Endodermal cell (in vitro differentiated cells): ENCODE measurements around the gene CLDN4. TPM values are rescaled to one million over a fixed set of nuclear protein-coding genes. Genes with fewer than 3 reads are reported as not detected.

ENCODE experiments used
- DNase-seq: peaks from one replicate; pipeline ENCODE4 v3.0.0-alpha.2; 2017
- H3K27ac ChIP-seq: 2 replicates; pipeline ENCODE4 v1.5.1; 2013; ENCODE audit warnings: mild to moderate bottlenecking, low read depth, low read length, moderate library complexity
- H3K27me3 ChIP-seq: 2 replicates; pipeline ENCODE4 v1.6.1; 2013; ENCODE audit warnings: mild to moderate bottlenecking, low read length, moderate library complexity; ENCODE audit not compliant: insufficient read depth, control insufficient read depth, poor library complexity, severe bottlenecking
- H3K36me3 ChIP-seq: 2 replicates; pipeline ENCODE4 v1.7.0; 2013; ENCODE audit warnings: mild to moderate bottlenecking, low read length, moderate library complexity; ENCODE audit not compliant: control insufficient read depth, insufficient read depth
- H3K4me1 ChIP-seq: one replicate; pipeline ENCODE4 v1.7.0; 2013; ENCODE audit warnings: low read length; ENCODE audit not compliant: control insufficient read depth, insufficient read depth
- H3K4me3 ChIP-seq: 2 replicates; pipeline ENCODE4 v1.5.1; 2013; ENCODE audit warnings: mild to moderate bottlenecking, low read length, moderate library complexity
- H3K9ac ChIP-seq: 2 replicates; pipeline ENCODE4 v1.6.1; 2013; ENCODE audit warnings: mild to moderate bottlenecking, low read length, moderate library complexity; ENCODE audit not compliant: poor library complexity, severe bottlenecking; ENCODE audit errors: extremely low read depth
- H3K9me3 ChIP-seq: 2 replicates; pipeline ENCODE4 v1.6.1; 2013; ENCODE audit warnings: mild to moderate bottlenecking, low read length, moderate library complexity; ENCODE audit not compliant: control insufficient read depth
- H3K27ac Mint-ChIP-seq: 2 replicates; pipeline ENCODE4 v1.8.0; 2020; ENCODE audit warnings: mixed read lengths
- H3K27me3 Mint-ChIP-seq: 2 replicates; pipeline ENCODE4 v1.8.0; 2021; ENCODE audit warnings: mild to moderate bottlenecking, mixed read lengths; ENCODE audit not compliant: insufficient read depth
- H3K36me3 Mint-ChIP-seq: 2 replicates; pipeline ENCODE4 v1.8.0; 2020; ENCODE audit warnings: low read depth, mixed read lengths
- H3K4me1 Mint-ChIP-seq: 2 replicates; pipeline ENCODE4 v1.8.0; 2020; ENCODE audit warnings: mixed read lengths
- H3K4me3 Mint-ChIP-seq: 2 replicates; pipeline ENCODE4 v1.8.0; 2020; ENCODE audit warnings: mild to moderate bottlenecking, moderate library complexity, mixed read lengths
- H3K9me3 Mint-ChIP-seq: 2 replicates; pipeline ENCODE4 v1.8.0; 2020; ENCODE audit warnings: mild to moderate bottlenecking, mixed read lengths
- WGBS, 2 experiments: methylation state at CpG; one replicate each; pipeline versions ENCODE4 v1.1.5 to v1.1.7; 2013; ENCODE audit warnings: missing lambda C conversion rate in 2 of 2, mixed read lengths in 1 of 2; ENCODE audit not compliant: insufficient coverage in 1 of 2, insufficient read length in 1 of 2; 5-methylcytosine and 5-hydroxymethylcytosine counted together
- total RNA-seq, 2 donors: library from RNA; stranded (reverse); fragmentation: NEBNext Ultra II Directional in 1 of 2; extraction: Animal tissue kit (Norgen Biotek cat#: 25700) in 1 of 2; gene quantifications; 2 replicates in 1 of 2; 3 replicates in 1 of 2; pipeline ENCODE4 v1.2.1, GENCODE V29; 2021
- TF ChIP-seq, protein P1 (sequence below): fragments of 200-600 bp; sonication (generic); conservative IDR thresholded peaks from 2 replicates; pipeline ENCODE4 v1.5.0; 2021; ENCODE audit warnings: antibody characterized with exemption, mild to moderate bottlenecking

The CLDN4 gene
- total RNA-seq, 2 donors from 2014 or later, result 5.6 to 9.7 TPM

GRCh38 chr7:73799282-73800141, 31.3 kb upstream of the CLDN4 start:
- H3K27ac ChIP-seq, result no peak overlapping the region
- Mint-ChIP-seq H3K4me3 (no peak overlapping the region), H3K36me3 (no peaks in the 10 kb centered on the region), H3K27ac (no peak overlapping the region), H3K9me3 (peaks cover 14% of the 10 kb centered on the region), H3K27me3 (peaks cover 2% of the 10 kb centered on the region), H3K4me1 (peaks cover 8% of the 10 kb centered on the region)
- no peaks in the 10 kb centered on the region for H3K4me1 ChIP-seq
- no peaks in the 10 kb centered on the region for H3K27me3 ChIP-seq
- TF ChIP-seq, protein P1, sequence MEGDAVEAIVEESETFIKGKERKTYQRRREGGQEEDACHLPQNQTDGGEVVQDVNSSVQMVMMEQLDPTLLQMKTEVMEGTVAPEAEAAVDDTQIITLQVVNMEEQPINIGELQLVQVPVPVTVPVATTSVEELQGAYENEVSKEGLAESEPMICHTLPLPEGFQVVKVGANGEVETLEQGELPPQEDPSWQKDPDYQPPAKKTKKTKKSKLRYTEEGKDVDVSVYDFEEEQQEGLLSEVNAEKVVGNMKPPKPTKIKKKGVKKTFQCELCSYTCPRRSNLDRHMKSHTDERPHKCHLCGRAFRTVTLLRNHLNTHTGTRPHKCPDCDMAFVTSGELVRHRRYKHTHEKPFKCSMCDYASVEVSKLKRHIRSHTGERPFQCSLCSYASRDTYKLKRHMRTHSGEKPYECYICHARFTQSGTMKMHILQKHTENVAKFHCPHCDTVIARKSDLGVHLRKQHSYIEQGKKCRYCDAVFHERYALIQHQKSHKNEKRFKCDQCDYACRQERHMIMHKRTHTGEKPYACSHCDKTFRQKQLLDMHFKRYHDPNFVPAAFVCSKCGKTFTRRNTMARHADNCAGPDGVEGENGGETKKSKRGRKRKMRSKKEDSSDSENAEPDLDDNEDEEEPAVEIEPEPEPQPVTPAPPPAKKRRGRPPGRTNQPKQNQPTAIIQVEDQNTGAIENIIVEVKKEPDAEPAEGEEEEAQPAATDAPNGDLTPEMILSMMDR, result no peak
- DNase-seq, result no peak
- H3K9me3 ChIP-seq, result no peaks in the 10 kb centered on the region
- 62 to 68% methylated on average over 8 to 10 of the region's 10 CpGs for WGBS, 2 experiments
- no peak overlapping the region for H3K4me3 ChIP-seq
- H3K36me3 ChIP-seq, result no peaks in the 10 kb centered on the region
- no peak overlapping the region for H3K9ac ChIP-seq

- Histone ChIP-seq H3K4me3 (no peak overlapping the region), H3K4me1 (no peaks in the 10 kb centered on the region), H3K27ac (no peak overlapping the region), H3K27me3 (no peaks in the 10 kb centered on the region), H3K9ac (no peak overlapping the region), H3K36me3 (no peaks in the 10 kb centered on the region), H3K9me3 (no peaks in the 10 kb centered on the region)
- peaks cover 8% of the 10 kb centered on the region for H3K4me1 Mint-ChIP-seq
- WGBS, 2 experiments, result 100% methylated on average over 1 of the region's 1 CpG; no CpG with 5 or more reads in 1 of the 2 experiments
- TF ChIP-seq, protein P1, result no peak
- no peak overlapping the region for H3K27ac Mint-ChIP-seq
- H3K27me3 Mint-ChIP-seq, result peaks cover 2% of the 10 kb centered on the region
- H3K9me3 Mint-ChIP-seq, result peaks cover 12% of the 10 kb centered on the region
- H3K4me3 Mint-ChIP-seq, result no peak overlapping the region
- no peak for DNase-seq
- no peaks in the 10 kb centered on the region for H3K36me3 Mint-ChIP-seq
Measured at GRCh38 chr7:73801577-73801976, 29.2 kb upstream of the CLDN4 start.

DNA sequence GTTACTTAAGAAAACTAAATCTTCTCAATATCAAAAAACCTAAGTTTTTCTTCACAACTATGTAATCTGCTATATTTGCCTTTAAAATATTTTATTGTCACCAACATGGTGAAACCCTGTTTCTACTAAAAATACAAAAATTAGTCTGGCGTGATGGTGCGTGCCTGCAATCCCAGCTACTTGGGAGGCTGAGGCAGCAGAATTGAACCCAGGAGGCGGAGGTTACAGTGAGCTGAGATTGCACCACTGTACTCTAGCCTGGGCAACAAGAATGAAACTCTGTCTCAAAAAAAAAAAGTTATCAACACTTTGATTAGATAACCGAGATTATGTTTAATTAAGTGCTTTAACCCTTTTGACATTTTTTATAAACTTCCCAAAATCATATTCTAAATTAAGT, 28.3 kb upstream of the CLDN4 start:
- no peak for DNase-seq
- H3K4me3 ChIP-seq, result no peak overlapping the region
- Mint-ChIP-seq H3K27ac (no peak overlapping the region), H3K36me3 (no peaks in the 10 kb centered on the region), H3K4me1 (peaks cover 8% of the 10 kb centered on the region), H3K4me3 (no peak overlapping the region), H3K9me3 (peaks cover 10% of the 10 kb centered on the region), H3K27me3 (peaks cover 2% of the 10 kb centered on the region)
- no peaks in the 10 kb centered on the region for H3K9me3 ChIP-seq
- H3K36me3 ChIP-seq, result no peaks in the 10 kb centered on the region
- TF ChIP-seq, protein P1, result no peak
- no peaks in the 10 kb centered on the region for H3K27me3 ChIP-seq
- H3K9ac ChIP-seq, result no peak overlapping the region
- H3K27ac ChIP-seq, result no peak overlapping the region
- 86 to 94% methylated on average over 3 to 4 of the region's 4 CpGs for WGBS, 2 experiments
- no peaks in the 10 kb centered on the region for H3K4me1 ChIP-seq
